Uterus (tissue), 2 donors: ENCODE data around the gene SRGAP1.

Source experiments
- CTCF ChIP-seq, 4 experiments: fragments of 200-600 bp in 2 of 4; fragments of 450-650 bp in 2 of 4; sonication (generic) in 2 of 4; IDR thresholded peaks; one replicate each; pipeline ENCODE4 v1.5.1; 2016 to 2019; ENCODE audit warnings: antibody characterized with exemption in 4 of 4, mild to moderate bottlenecking in 2 of 4, moderate library complexity in 1 of 4
- POLR2A ChIP-seq, 2 donors: fragments of 450-650 bp; IDR thresholded peaks; one replicate each; pipeline ENCODE4 v1.6.1; 2016; ENCODE audit warnings: antibody characterized with exemption in 2 of 2, mild to moderate bottlenecking in 1 of 2, moderate library complexity in 1 of 2

- TF ChIP-seq CTCF (IDR thresholded peaks at IDR 0.05) (no peak), POLR2A (IDR thresholded peaks at IDR 0.05) (no peak)
Measured at GRCh38 chr12:63922474-63922873, 78.0 kb downstream of the SRGAP1 start.
